H1 (cell line): ENCODE data around the gene ALDH3A1. TPM values are rescaled to one million over a fixed set of nuclear protein-coding genes. Genes with fewer than 3 reads are reported as not detected.
"Not testable (repeated sequence)": the region's sequence is repeated elsewhere in the genome, so short reads cannot be mapped to it uniquely, and the experiment has no call there.

Experiments
- CTCF ChIA-PET: fragments of 300-600 bp; sonication (Branson Sonifier 250); formaldehyde crosslinking; loops from one replicate; lab custom pipeline; 2021; ENCODE audit not compliant: partially characterized antibody; lab: Charles Lee
- POLR2A ChIA-PET: fragments of 300-600 bp; sonication (Branson Sonifier 250); formaldehyde crosslinking; loops from one replicate; lab custom pipeline; 2021; ENCODE audit warnings: inconsistent platforms; ENCODE audit not compliant: partially characterized antibody; lab: Charles Lee
- DNase-seq, 2 experiments: peaks; one replicate each; pipeline versions ENCODE4 v3.0.0 to v3.0.0-alpha.2; 2010 to 2022; ENCODE audit warnings: low spot score in 2 of 2, low read depth in 1 of 2, mixed read lengths in 1 of 2
- FAIRE-seq: peaks from 2 replicates; lab custom pipeline; 2011; peaks lifted over from hg19 to GRCh38; lab: Jason Lieb, UNC
- H2AFZ ChIP-seq: 2 replicates; pipeline ENCODE4 v1.8.1; 2012; ENCODE audit warnings: low read length, inconsistent platforms
- H2AK5ac ChIP-seq: 2 replicates; pipeline ENCODE4 v1.6.1; 2013; ENCODE audit warnings: low read depth, low read length
- H2BK120ac ChIP-seq: replicated peaks from 2 replicates; pipeline ENCODE3; 2013; ENCODE audit warnings: low read depth, low read length, inconsistent platforms
- H2BK12ac ChIP-seq: 2 replicates; pipeline ENCODE4 v1.6.1; 2013; ENCODE audit warnings: low read depth, low read length
- H2BK15ac ChIP-seq: 2 replicates; pipeline ENCODE4 v1.6.1; 2013; ENCODE audit warnings: low read length
- H2BK20ac ChIP-seq: 2 replicates; pipeline ENCODE4 v1.6.1; 2013; ENCODE audit warnings: low read length
- H2BK5ac ChIP-seq: 2 replicates; pipeline ENCODE4 v1.6.1; 2013; ENCODE audit warnings: low read depth, low read length
- H3K14ac ChIP-seq: 2 replicates; pipeline ENCODE4 v1.6.1; 2013; ENCODE audit warnings: inconsistent platforms; ENCODE audit not compliant: insufficient read length
- H3K18ac ChIP-seq: 2 replicates; pipeline ENCODE4 v1.6.1; 2013; ENCODE audit warnings: low read length; ENCODE audit errors: extremely low read depth
- H3K23ac ChIP-seq: 2 replicates; pipeline ENCODE4 v1.6.1; 2013; ENCODE audit warnings: inconsistent platforms; ENCODE audit not compliant: insufficient read length
- H3K23me2 ChIP-seq: 2 replicates; pipeline ENCODE4 v1.6.1; 2013; ENCODE audit warnings: low read depth, low read length
- H3K27ac ChIP-seq: 2 replicates; pipeline ENCODE4 v1.6.1; 2011; ENCODE audit warnings: low read depth, low read length, inconsistent platforms
- H3K27me3 ChIP-seq, 4 experiments: replicated peaks in 1 of 4; 1 replicate in 1 of 4; 2 replicates in 3 of 4; pipeline versions ENCODE4 v1.6.1 to v1.8.1; 2011 to 2013; ENCODE audit warnings: low read length in 3 of 4, mild to moderate bottlenecking in 3 of 4, inconsistent platforms in 2 of 4, mixed read lengths in 2 of 4, moderate library complexity in 1 of 4; ENCODE audit not compliant: control insufficient read depth in 3 of 4, insufficient read depth in 3 of 4; ENCODE audit errors: extremely low read depth in 1 of 4
- H3K36me3 ChIP-seq, 4 experiments: 2 replicates each; pipeline versions ENCODE4 v1.6.1 to v1.8.1; 2011 to 2013; ENCODE audit warnings: mild to moderate bottlenecking in 4 of 4, low read length in 3 of 4, moderate library complexity in 2 of 4, control low read depth in 1 of 4, inconsistent platforms in 1 of 4; ENCODE audit not compliant: insufficient read depth in 4 of 4, control insufficient read depth in 2 of 4
- H3K4ac ChIP-seq: replicated peaks from 2 replicates; pipeline ENCODE3; 2013; ENCODE audit warnings: low read length, low read depth, mixed read lengths, inconsistent platforms; ENCODE audit not compliant: insufficient read length
- H3K4me1 ChIP-seq, 4 experiments: replicated peaks in 1 of 4; 1 replicate in 1 of 4; 2 replicates in 3 of 4; pipeline versions ENCODE4 v1.6.1 to v1.8.1; 2011 to 2013; ENCODE audit warnings: low read length in 3 of 4, inconsistent platforms in 2 of 4, mixed read lengths in 1 of 4; ENCODE audit not compliant: insufficient read depth in 4 of 4, control insufficient read depth in 3 of 4
- H3K4me2 ChIP-seq, 2 experiments: 2 replicates each; pipeline versions ENCODE4 v1.6.1 to v1.8.1; 2011 to 2013; ENCODE audit warnings: low read depth in 2 of 2, low read length in 2 of 2, control low read depth in 1 of 2, inconsistent platforms in 1 of 2, mild to moderate bottlenecking in 1 of 2; ENCODE audit not compliant: insufficient read depth in 1 of 2
- H3K4me3 ChIP-seq, 4 experiments: fragments of 200-600, 300-600 bp in 1 of 4; sonication (generic), shearing (Covaris generic), sonication (Bioruptor Twin) in 1 of 4; 2 replicates each; pipeline versions ENCODE4 v1.5.1 to v1.8.1; 2011 to 2016; ENCODE audit warnings: low read length in 4 of 4, low read depth in 3 of 4, control low read depth in 2 of 4, inconsistent platforms in 2 of 4, mild to moderate bottlenecking in 2 of 4, mixed read lengths in 1 of 4, moderate library complexity in 1 of 4; ENCODE audit not compliant: insufficient read depth in 2 of 4; ENCODE audit errors: extremely low read depth in 1 of 4
- H3K56ac ChIP-seq: replicated peaks from 2 replicates; pipeline ENCODE3; 2013; ENCODE audit warnings: low read depth, mild to moderate bottlenecking, mixed read lengths, low read length, inconsistent platforms; ENCODE audit not compliant: insufficient read length
- H3K79me1 ChIP-seq: 2 replicates; pipeline ENCODE4 v1.6.1; 2013; ENCODE audit warnings: low read depth, low read length, control low read depth
- H3K79me2 ChIP-seq, 2 experiments: 2 replicates each; pipeline versions ENCODE4 v1.6.1 to v1.8.1; 2012 to 2013; ENCODE audit warnings: low read length in 2 of 2, mild to moderate bottlenecking in 2 of 2, inconsistent platforms in 1 of 2; ENCODE audit not compliant: insufficient read depth in 2 of 2, control insufficient read depth in 1 of 2
- H3K9ac ChIP-seq, 4 experiments: replicated peaks in 1 of 4; 1 replicate in 1 of 4; 2 replicates in 3 of 4; pipeline versions ENCODE4 v1.6.1 to v1.8.1; 2011 to 2013; ENCODE audit warnings: low read depth in 3 of 4, low read length in 3 of 4, control low read depth in 2 of 4, mild to moderate bottlenecking in 2 of 4, moderate library complexity in 2 of 4, inconsistent platforms in 1 of 4; ENCODE audit errors: extremely low read depth in 1 of 4
- H3K9me3 ChIP-seq, 2 experiments: 2 replicates each; pipeline versions ENCODE4 v1.6.1 to v1.8.1; 2012 to 2013; ENCODE audit warnings: mild to moderate bottlenecking in 2 of 2, moderate library complexity in 2 of 2, control low read depth in 1 of 2, inconsistent platforms in 1 of 2, low read depth in 1 of 2, low read length in 1 of 2, mixed read lengths in 1 of 2; ENCODE audit not compliant: insufficient read depth in 2 of 2
- H4K20me1 ChIP-seq, 2 experiments: replicated peaks in 1 of 2; 2 replicates each; pipeline versions ENCODE3 to v1.8.1; 2011 to 2013; ENCODE audit warnings: inconsistent platforms in 2 of 2, low read length in 2 of 2, mild to moderate bottlenecking in 1 of 2; ENCODE audit not compliant: insufficient read depth in 2 of 2, control insufficient read depth in 1 of 2
- H4K5ac ChIP-seq: 2 replicates; pipeline ENCODE4 v1.6.1; 2013; ENCODE audit warnings: low read length, low read depth, mixed read lengths, inconsistent platforms; ENCODE audit not compliant: insufficient read length
- H4K8ac ChIP-seq: 2 replicates; pipeline ENCODE4 v1.8.0; 2013; ENCODE audit warnings: mild to moderate bottlenecking, moderate library complexity, low read length, inconsistent platforms; ENCODE audit not compliant: insufficient read depth; ENCODE audit errors: extremely low read depth
- H4K91ac ChIP-seq: replicated peaks from 2 replicates; pipeline ENCODE3; 2013; ENCODE audit warnings: low read length, mixed read lengths, inconsistent platforms; ENCODE audit not compliant: insufficient read length
- WGBS, 2 experiments: shearing (Covaris generic) in 1 of 2; methylation state at CpG; one replicate each; pipeline versions ENCODE4 v1.1.6 to v1.1.7; 2013 to 2015; ENCODE audit warnings: low lambda C conversion rate in 2 of 2, mixed read lengths in 2 of 2, inconsistent platforms in 1 of 2, low coverage in 1 of 2, missing lambda C conversion rate in 1 of 2; ENCODE audit not compliant: insufficient replicate concordance in 2 of 2, insufficient coverage in 1 of 2, insufficient read length in 1 of 2; ENCODE audit errors: extremely low coverage in 1 of 2, missing lambda C conversion rate in 1 of 2; 5-methylcytosine and 5-hydroxymethylcytosine counted together
- polyA plus RNA-seq, 7 experiments: library from polyadenylated mRNA; depleted of rRNA in 3 of 7; stranded (reverse) in 5 of 7; unstranded in 2 of 7; fragments of >200 nt in 5 of 7; fragments of 200-250 nt in 2 of 7; gene quantifications; 1 replicate in 5 of 7; 2 replicates in 1 of 7; 4 replicates in 1 of 7; pipeline versions ENCODE4 v1.2.1 to v1.2.3, GENCODE V29; 2011 to 2013; ENCODE audit warnings: missing spikeins in 2 of 7, mixed read lengths in 2 of 7
- total RNA-seq: library from RNA; stranded (reverse); fragmentation: NEBNext Ultra II Directional; extraction: Animal tissue kit (Norgen Biotek cat#: 25700); gene quantifications from 2 replicates; pipeline ENCODE4 v1.2.1, GENCODE V29; 2021

ALDH3A1 gene
- total and polyA plus RNA-seq, 2 of the 8 experiments (the other 6 are each of a cell fraction or from before 2014, with no cell fraction given) = 0.37 to 1.4 TPM

GRCh38 chr17:19763991-19764390 lies 15.9 kb upstream of the ALDH3A1 start:
- POLR2A ChIA-PET = not testable (repeated sequence)
- CTCF ChIA-PET = interaction anchor here (0.6 to 8.7 kb wide), 20 partner anchors 8 to 421 kb away, joined by 3 to 52 read pairs (median 4); partner anchors contain the start of genes ALDH3A2 and B9D1

More at GRCh38 chr17:19763991-19764390, 15.9 kb upstream of the ALDH3A1 start:
- H3K23me2 ChIP-seq, FAIRE-seq, H3K79me2 ChIP-seq, H3K36me3 ChIP-seq, H3K9ac ChIP-seq, H3K27me3 ChIP-seq, H3K56ac ChIP-seq, H3K4me2 ChIP-seq, H2BK20ac ChIP-seq, DNase-seq, H2AK5ac ChIP-seq, H4K5ac ChIP-seq, H4K91ac ChIP-seq, H3K4me1 ChIP-seq, H3K79me1 ChIP-seq, H3K4me3 ChIP-seq, H2AFZ ChIP-seq, H4K8ac ChIP-seq, H3K23ac ChIP-seq, H3K18ac ChIP-seq, H3K27ac ChIP-seq, H2BK5ac ChIP-seq, H3K9me3 ChIP-seq, H3K14ac ChIP-seq, H4K20me1 ChIP-seq, H2BK12ac ChIP-seq, H3K4ac ChIP-seq, H2BK15ac ChIP-seq, H2BK120ac ChIP-seq: not testable (repeated sequence)
- 86% methylated on average over 6 of the region's 6 CpGs; no CpG with 5 or more reads in 1 of the 2 experiments for WGBS, 2 experiments
